Left lung (tissue), 10 donors: ENCODE results near the gene ANO5. TPM values are rescaled to one million over a fixed set of nuclear protein-coding genes. Genes with fewer than 3 reads are reported as not detected.
A peak's percentile ranks its signal among the peaks of the same experiment; 100 is the strongest.
"Not testable (repeated sequence)": the region's sequence is repeated elsewhere in the genome, so short reads cannot be mapped to it uniquely, and the experiment has no call there.

ENCODE experiments used
- ATAC-seq: fragments of 200-7000 bp; cut with Tn5 transposase; one replicate; pipeline ENCODE4 v1.9.1; 2020; ENCODE audit warnings: moderate library complexity
- DNase-seq, 4 donors: peaks; one replicate each; pipeline ENCODE4 v3.0.0-alpha.2; 2013 to 2020
- H3K27ac ChIP-seq, 2 donors: fragments of 200-600 bp; sonication (generic) in 1 of 2; one replicate each; pipeline versions ENCODE4 v1.5.0 to v1.8.0; 2020 to 2021
- H3K27me3 ChIP-seq, 2 donors: fragments of 200-600 bp; sonication (generic) in 1 of 2; one replicate each; pipeline versions ENCODE4 v1.5.0 to v1.8.0; 2020 to 2021
- H3K36me3 ChIP-seq, 2 donors: fragments of 200-600 bp; sonication (generic) in 1 of 2; one replicate each; pipeline versions ENCODE4 v1.5.0 to v1.8.0; 2020 to 2021
- H3K4me1 ChIP-seq, 2 donors: fragments of 200-600 bp; one replicate each; pipeline ENCODE4 v1.8.0; 2021
- H3K4me3 ChIP-seq, 2 donors: fragments of 200-600 bp; sonication (generic) in 1 of 2; one replicate each; pipeline versions ENCODE4 v1.5.0 to v1.8.0; 2020 to 2021; ENCODE audit warnings: mild to moderate bottlenecking in 1 of 2
- H3K9me3 ChIP-seq, 2 donors: fragments of 200-600 bp; sonication (generic) in 1 of 2; one replicate each; pipeline versions ENCODE4 v1.5.0 to v1.8.0; 2020 to 2021
- CTCF ChIP-seq, 2 donors: fragments of 200-600 bp; sonication (generic) in 1 of 2; IDR thresholded peaks; one replicate each; pipeline versions ENCODE4 v1.5.0 to v1.8.0; 2021; ENCODE audit warnings: antibody characterized with exemption in 2 of 2
- intact Hi-C, 2 donors: fragments of 100-400 bp; cut with DNase I; formaldehyde crosslinking; loops; one replicate each; pipeline versions ENCODE4 v1.11.2 to v1.14.2; 2022
- polyA plus RNA-seq, 6 donors: library from polyadenylated mRNA; unstranded; fragments of 120-200 nt; gene quantifications; one replicate each; pipeline ENCODE4 v1.2.1, GENCODE V29; 2013; ENCODE audit not compliant: insufficient read length in 6 of 6
- total RNA-seq, 2 donors: library from RNA; stranded (reverse); fragmentation: NEBNext Ultra II Directional; extraction: Animal tissue kit (Norgen Biotek cat#: 25700); gene quantifications; one replicate each; pipeline ENCODE4 v1.2.1, GENCODE V29; 2021
- donor health status: DM: no; HTN: yes; CAD: no.
- donor health status: DM: no; HTN: no; CAD: no.

Gene ANO5
- total and polyA plus RNA-seq, 8 donors, result 1.9 to 4.6 (median 2.9) TPM

GRCh38 chr11:22249871-22250270 is 57.0 kb downstream of the ANO5 start:
- H3K4me1 ChIP-seq, result no peaks in the 10 kb centered on the region
- H3K36me3 ChIP-seq, result no peaks in the 10 kb centered on the region
- no peak overlapping the region for H3K27ac ChIP-seq
- H3K9me3 ChIP-seq, result no peaks in the 10 kb centered on the region
- TF ChIP-seq CTCF (IDR thresholded peaks at IDR 0.05), result no peak
- DNase-seq, result no peak
- H3K27me3 ChIP-seq, result no peaks in the 10 kb centered on the region
- intact Hi-C loops, result no loop called here
- no peak for ATAC-seq
- no peak overlapping the region for H3K4me3 ChIP-seq

GRCh38 chr11:22256876-22257275 is 64.0 kb downstream of the ANO5 start:
- no peak overlapping the region for H3K27ac ChIP-seq
- no peak overlapping the region for H3K4me3 ChIP-seq
- H3K9me3 ChIP-seq, result no peaks in the 10 kb centered on the region
- TF ChIP-seq CTCF (IDR thresholded peaks at IDR 0.05), result no peak
- H3K4me1 ChIP-seq, result no peaks in the 10 kb centered on the region
- DNase-seq (no peak), ATAC-seq (no peak)
- no peaks in the 10 kb centered on the region for H3K36me3 ChIP-seq
- intact Hi-C loops, result no loop called here
- no peaks in the 10 kb centered on the region for H3K27me3 ChIP-seq

- DNase-seq (peak in 1 of 4 donors; percentile 12), ATAC-seq (peak; percentile 96)
- Histone ChIP-seq H3K9me3 (no peaks in the 10 kb centered on the region), H3K27ac (no peak overlapping the region), H3K4me3 (no peak overlapping the region), H3K4me1 (no peaks in the 10 kb centered on the region), H3K27me3 (no peaks in the 10 kb centered on the region), H3K36me3 (no peaks in the 10 kb centered on the region)
- intact Hi-C loops, result no loop called here
- TF ChIP-seq CTCF (IDR thresholded peaks at IDR 0.05), result no peak
Observed at GRCh38 chr11:22263613-22264012, 70.7 kb downstream of the ANO5 start.

GRCh38 chr11:22268983-22269624 is 76.2 kb downstream of the ANO5 start:
- H3K27ac ChIP-seq, result not testable (repeated sequence)

GRCh38 chr11:22273781-22274180 is 80.9 kb downstream of the ANO5 start:
- Histone ChIP-seq H3K36me3 (no peaks in the 10 kb centered on the region), H3K27me3 (no peaks in the 10 kb centered on the region), H3K9me3 (no peaks in the 10 kb centered on the region), H3K4me1 (no peaks in the 10 kb centered on the region), H3K4me3 (no peak overlapping the region), H3K27ac (no peak overlapping the region)
- intact Hi-C loops, result no loop called here
- TF ChIP-seq CTCF (IDR thresholded peaks at IDR 0.05), result no peak
- no peak for ATAC-seq
- no peak for DNase-seq

More at GRCh38 chr11:22268983-22269624, 76.2 kb downstream of the ANO5 start:
- H3K27me3 ChIP-seq, H3K4me3 ChIP-seq, H3K4me1 ChIP-seq, H3K36me3 ChIP-seq, intact Hi-C loops, ATAC-seq, H3K9me3 ChIP-seq, DNase-seq: not testable (repeated sequence)

GRCh38 chr11:22275600-22275999 is 82.7 kb downstream of the ANO5 start:
- DNase-seq (no peak), ATAC-seq (no peak)
- H3K9me3 ChIP-seq, result no peaks in the 10 kb centered on the region
- H3K4me1 ChIP-seq, result no peaks in the 10 kb centered on the region
- intact Hi-C loops, result no loop called here
- TF ChIP-seq CTCF (IDR thresholded peaks at IDR 0.05), result no peak
- H3K27me3 ChIP-seq, result no peaks in the 10 kb centered on the region
- no peak overlapping the region for H3K4me3 ChIP-seq
- H3K27ac ChIP-seq, result no peak overlapping the region
- no peaks in the 10 kb centered on the region for H3K36me3 ChIP-seq
